ENCODE results near the gene CHST13.

- TF ChIP-seq CTCF (IDR thresholded peaks at IDR 0.05) = no peak
- TF ChIP-seq POLR2A (IDR thresholded peaks at IDR 0.05) = no peak
- TF ChIP-seq POLR2AphosphoS5 (IDR thresholded peaks at IDR 0.05; ENCODE audit: insufficient read depth in 1 of 2, low read depth in 1 of 2) = no peak
Measured at GRCh38 chr3:126514161-126514560, 9.8 kb upstream of the CHST13 start.
